Measurements from ENCODE around the gene GABBR1.

The GABBR1 gene

DNA sequence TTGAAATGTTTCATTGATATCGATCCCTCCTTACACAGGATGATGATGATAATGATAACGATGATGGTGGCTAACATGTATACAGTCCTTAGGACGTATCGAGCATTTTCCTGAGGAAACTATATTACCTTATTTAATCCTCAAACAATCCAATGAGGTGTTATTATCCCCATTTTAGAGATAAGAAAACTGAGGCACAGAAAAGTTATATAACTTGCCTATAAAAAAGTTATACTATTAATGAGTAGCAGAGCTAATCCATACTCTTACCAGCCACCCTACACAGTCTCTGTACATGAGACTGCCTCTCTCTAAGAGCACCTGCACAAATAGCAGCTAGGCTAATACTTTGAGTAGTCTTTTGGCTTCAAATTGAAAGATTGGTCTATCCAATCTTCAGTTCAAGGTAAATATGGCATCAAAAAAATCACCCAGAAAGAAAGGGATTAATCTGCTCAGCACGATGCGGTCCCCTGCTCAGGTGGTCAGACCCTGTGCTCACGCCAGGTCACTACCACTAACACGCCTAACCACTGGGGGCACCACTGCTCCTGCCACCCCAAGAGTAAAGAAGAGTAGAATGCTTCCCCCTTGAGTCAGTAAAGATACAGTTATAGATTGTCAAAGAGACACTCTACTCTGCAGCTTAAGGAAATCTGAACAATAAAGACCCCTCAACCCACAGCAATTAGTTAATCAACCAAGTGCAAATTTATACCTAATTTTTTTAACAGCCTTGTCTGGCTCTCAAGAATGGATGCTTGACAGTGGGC lies 15.0 kb downstream of the GABBR1 start:
- DNase-seq, result no peak

DNA sequence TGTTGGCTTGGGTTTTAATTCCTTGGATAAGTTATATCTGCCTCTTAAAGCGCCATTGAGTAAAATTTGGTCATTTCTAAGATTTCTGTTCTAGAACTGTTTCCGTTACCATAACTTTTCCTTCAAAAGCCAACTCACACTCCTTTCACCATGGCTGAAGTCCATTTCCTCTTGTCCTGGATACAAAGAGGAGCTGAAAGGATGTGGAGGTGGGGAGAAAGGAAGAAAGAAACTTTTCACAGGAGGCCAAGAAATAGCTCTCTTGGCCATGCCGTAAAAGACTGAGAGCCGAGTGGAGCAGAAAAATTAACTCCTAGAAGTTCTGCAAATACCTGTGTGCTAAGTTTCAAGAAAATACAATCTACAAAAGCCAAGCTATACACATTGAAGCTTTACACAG lies 21.6 kb downstream of the GABBR1 start:
- peak; percentile 22 for DNase-seq

DNA sequence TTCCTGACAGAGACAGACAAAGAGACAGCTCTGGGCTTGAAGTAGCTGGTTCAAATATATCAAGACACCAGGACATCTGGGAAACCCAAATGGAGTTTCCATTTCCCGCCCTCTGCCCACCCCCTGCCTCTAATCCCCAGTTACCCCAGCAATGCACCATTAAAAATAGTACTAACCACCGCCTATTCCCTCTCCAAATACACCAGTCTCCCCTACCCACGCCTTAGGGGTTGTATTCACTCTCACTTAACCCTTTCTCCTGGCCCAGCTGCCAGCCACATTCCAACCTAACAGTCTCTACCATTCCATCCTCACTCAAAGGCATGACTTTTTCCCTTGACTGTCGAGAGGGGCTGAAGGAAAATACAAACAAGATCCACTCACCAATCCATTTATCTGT lies 22.4 kb downstream of the GABBR1 start:
- DNase-seq, result no peak

- peak; percentile 34 for DNase-seq
Measured at GRCh38 chr6:29608131-29608530, 24.9 kb downstream of the GABBR1 start.

DNA sequence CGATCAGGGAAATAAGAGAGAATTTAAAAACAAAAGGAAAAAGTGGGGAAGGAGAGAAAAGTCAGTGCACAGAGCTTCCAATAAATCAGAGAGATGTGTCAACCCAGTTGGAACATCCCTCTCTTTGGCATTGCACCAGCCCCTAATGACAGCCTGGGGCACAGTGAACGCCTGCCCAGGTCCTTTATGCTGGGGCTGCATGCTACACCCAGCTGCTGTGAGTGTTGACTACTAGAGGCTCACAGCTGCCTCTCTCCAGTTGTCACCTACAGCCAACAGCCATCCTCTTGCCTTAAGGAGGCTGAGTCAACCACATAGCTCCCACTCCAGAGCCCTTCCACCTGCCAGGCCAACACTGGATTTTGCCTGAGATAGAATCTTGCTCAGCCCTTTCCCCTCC lies 29.1 kb downstream of the GABBR1 start:
- DNase-seq, result peak; percentile 11

DNA sequence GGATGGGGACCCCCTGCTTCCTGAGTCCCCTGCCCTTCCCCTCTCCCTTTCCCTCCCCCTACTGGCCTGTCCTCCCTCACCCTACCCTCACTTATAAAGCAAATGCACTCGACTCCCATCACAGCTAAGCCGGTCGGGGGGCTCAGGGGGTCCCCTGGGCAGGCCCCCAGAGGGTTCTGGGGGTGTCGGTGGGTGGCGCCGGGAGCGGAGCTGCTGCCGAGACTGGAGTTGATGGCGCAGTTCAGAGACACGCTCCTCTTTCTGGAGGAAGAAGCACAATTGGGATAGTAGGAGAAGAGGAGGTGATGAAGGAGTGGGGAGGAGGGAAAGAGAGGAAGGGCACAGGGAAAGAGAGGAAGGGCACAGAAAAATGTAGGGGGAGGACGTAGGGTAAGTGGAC lies 29.5 kb downstream of the GABBR1 start:
- no peak for DNase-seq

DNA sequence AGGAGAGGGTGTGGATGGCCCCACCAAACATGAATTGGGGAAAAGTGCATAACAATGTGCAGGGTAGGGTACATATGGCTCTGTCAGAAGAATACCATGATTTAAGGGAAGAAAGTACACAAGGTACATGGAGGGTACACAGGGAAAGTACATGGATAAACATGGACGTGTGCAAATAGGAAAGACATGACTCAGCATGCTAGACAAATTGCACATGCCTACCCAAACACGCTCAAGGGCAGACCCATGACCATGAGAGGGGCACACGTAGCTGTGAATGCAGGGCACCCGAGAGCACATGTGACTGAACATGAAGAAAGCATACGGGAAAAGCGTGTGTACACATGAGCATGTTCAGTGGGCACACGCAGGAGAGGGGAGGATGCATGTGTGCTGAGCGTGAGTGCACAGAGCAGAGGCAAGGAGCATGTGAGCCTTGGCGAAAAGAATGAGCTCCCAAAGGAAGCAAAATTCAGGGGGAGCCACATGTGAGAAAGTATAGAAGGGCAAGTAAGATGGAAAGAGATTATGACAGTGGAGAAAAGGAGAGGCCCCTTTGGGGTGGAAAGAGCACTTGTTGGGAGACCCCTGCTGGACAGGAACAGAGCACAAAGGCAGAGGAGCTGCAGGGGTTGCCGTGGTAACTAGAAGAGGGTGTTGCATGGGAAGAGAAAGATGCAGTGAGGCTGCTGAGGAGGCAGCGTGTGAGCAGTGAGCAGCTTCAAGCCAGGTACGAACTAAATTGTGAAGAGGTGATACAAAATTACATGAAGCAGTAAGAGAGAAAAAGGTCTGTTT lies 30.2 kb downstream of the GABBR1 start:
- peak; percentile 23 for DNase-seq

DNA sequence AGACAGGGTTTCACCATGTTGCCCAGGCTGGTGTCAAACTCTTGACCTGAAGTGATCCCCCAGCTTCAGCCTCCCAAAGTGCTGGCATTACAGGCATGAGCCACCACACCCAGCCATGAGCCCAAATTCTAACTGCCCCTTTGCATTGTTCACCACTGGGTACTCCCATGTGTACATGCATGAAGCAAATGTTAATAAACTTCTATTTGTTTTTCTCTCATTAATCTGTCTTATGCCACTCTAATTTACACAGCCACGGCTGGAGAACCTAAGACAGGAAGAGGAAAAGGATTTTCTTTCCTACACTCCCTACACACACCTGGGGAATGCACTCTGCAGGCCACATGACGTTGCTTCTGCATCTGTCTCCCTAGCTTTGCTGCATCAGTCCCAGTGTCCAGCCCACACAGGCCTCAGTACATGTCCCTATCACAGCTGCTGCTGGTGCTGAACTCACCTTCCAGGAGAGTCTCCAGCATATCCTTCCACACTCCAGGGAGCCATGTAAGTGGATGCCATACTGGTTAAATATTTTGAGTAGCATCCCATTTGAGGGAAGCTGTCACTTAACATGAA lies 34.7 kb downstream of the GABBR1 start:
- DNase-seq, result no peak

DNA sequence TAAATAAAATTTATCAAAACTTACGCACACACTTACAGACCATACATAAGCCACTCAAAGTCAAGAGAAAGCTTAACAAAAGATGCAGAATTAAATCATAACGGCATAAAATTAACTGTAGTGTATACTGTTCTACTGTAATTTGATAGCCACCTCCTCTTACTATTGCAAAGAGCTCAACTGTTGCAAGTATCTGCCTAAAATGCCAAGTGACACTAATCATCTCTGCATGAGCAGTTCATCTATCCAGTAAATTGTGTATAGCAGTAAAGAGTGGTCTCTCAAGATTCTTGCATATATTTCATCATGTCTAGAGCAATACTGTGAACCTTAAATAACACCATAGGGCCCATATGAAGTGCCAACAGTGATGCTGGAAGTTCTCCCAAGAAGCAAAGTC lies 35.8 kb downstream of the GABBR1 start:
- no peak for DNase-seq

DNA sequence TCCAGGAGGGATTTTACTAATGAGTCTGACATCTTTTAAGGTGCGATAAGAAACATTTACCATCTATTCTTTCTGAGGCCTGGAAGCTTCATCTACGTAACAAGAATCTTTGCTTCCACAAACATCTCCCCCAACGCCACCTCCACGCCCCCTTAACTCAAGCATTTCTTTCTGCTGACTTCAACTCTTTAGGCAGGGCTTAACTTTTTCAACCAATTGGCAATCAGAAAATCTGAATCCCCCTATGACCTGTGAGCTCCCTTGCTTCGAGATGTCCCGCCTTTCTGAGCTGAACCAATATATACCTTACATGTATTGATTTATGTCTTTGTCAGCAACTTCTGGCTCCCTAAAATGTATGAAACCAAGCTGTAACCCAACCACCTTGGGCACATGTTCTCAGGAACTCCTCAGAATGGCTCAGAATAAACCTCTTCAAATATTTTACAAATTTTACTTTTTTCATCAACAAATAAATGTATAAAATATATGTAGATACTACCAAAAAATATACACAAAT lies 36.5 kb downstream of the GABBR1 start:
- no peak for DNase-seq

- no peak for DNase-seq
Measured at GRCh38 chr6:29593199-29593855, 39.7 kb downstream of the GABBR1 start.

DNA sequence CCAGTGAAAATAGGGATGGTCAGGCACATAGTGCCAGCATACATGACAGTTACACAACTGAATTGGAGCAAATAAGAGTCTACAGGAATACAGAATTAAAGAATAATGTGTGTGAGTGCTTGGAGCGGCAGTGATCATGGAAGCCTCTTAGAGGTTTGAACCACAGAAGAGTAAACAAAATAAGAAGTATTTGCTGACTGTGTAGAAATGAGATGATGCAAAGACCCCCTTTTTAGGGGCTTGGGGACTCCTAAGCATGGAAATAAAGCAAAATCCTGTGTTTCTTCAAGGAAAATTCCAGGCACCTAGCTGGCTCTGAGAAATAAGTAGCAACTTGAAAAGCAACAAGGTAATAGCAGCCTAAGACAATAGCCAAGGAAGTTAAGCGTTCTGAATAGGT lies 41.3 kb downstream of the GABBR1 start:
- no peak for DNase-seq

DNA sequence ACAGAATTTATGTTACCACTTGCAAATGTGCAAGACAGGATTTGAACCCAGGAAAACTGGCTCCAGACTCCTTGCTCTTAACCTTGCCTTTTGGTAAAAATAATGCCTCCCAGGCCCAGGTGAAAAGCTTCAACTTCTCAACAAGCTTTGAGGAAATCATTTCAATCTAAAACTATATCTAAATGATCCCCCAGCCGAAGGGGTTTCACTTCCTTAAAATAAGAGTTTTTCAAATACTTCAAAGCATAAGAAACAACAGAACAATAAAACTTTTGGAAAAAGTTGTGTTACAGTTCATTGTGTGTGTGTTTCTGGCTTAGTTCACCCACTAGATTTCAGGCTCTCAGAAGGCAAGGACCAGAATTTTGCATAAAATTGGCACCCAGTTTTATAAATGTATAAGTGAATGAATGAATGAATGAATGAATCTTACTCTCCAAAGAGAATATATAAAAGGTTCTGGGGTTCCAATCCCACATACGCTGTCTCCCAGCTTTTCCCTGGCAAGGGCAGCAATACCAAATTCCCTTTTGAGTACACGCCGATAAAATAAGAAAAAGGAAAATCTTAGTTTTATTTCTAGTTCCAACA lies 42.7 kb downstream of the GABBR1 start:
- no peak for DNase-seq

- peak; percentile 57 for DNase-seq
Measured at GRCh38 chr6:29589423-29590048, 43.4 kb downstream of the GABBR1 start.

DNA sequence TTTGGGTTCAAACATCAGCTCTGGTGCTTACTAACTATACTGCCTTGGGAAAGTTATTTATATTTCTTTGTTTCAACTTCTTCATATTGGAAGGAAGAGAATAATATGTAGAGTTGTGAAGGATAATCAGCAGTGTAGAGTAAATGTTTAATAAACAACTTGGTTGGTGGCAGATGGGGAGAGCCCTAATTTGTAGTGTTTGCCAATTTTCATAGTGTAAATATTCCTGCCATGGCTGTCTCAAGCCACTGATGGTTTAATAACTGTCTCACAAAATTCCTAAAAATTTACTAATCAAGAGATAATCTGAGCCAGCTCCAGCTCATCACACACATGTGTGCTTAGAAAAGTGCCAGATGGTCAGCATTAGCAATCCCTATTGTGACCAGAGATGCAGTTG lies 48.2 kb downstream of the GABBR1 start, which contains the start of gene OR2H2:
OR2H2 (plus strand) TSS at position 301 of the 400 bp plus-strand sequence. CDS start 2,824 bp downstream, outside the sequence.
- DNase-seq, result no peak

DNA sequence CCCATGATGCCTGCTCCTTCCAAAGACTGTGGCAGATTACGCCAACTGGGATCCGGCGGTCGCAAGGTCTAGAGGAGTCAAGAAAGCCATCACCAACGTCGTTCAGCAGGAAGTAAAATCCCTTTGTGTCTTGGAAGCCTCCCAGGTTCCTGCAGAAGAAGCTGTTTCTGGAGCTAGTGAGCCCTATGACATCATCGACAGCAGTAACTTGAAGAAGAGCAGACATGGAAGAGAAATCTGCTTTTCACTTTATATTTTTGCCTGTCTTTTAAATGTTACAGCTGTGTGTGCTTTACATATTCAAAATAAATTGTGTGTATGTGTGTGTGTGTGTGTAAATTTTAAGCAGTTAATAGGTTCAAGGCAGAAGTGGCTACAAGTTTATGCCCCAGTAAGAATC lies 55.4 kb downstream of the GABBR1 start:
- DNase-seq, result no peak

GRCh38 chr6:29576056-29576455 lies 56.9 kb downstream of the GABBR1 start:
- DNase-seq, result no peak

GRCh38 chr6:29567991-29568390 lies 65.0 kb downstream of the GABBR1 start:
- DNase-seq, result no peak

DNA sequence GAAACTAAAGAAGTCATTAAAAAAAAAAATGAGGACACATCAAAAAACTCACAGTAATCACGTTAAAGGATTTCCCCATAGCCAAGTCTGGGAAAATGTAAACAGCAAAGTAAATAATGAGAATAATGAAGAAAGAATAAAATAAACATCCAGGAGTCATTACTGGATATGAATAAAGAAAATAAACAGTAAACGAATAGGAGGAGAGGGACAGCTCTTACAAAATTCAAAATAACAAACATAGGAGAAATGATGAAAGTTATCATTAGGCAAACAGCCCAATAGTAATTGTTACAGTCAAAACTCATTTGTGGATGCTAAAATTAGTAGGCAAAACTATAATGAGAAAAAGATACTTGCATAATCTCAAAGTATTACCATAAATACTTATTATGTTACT lies 65.4 kb downstream of the GABBR1 start:
- DNase-seq, result no peak

GRCh38 chr6:29566856-29567255 lies 66.1 kb downstream of the GABBR1 start:
- DNase-seq, result no peak

GRCh38 chr6:29564875-29565274 lies 68.1 kb downstream of the GABBR1 start:
- no peak for DNase-seq

DNA sequence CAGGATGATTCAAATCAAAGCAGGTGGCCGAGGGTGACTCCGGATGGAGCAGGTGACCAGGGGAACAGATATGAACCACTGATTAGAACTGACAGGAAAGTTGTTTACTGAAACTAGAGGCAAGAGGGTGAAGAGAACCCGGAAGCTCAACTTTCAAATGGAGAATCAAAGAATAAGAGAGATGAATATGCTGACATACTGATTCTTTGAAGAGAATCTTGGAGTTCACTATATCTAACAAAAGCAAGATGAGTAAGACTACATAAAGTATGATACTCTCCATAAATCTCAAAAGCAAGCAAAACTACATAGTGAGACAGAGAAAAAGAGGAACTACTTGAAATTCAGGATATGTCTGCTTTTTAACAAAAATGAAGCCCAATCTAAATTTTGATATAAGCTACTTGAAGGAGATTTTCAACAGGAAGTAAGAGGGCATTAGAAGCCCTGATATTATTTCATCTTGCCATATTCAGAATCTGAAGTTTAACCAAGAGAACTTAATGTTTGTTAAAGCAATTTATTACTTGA lies 69.5 kb downstream of the GABBR1 start:
- no peak for DNase-seq
